ENCODE data around the gene PCDHB10.
"Not testable (repeated sequence)": the region's sequence is repeated elsewhere in the genome, so short reads cannot be mapped to it uniquely, and the experiment has no call there.

Gene PCDHB10

DNA sequence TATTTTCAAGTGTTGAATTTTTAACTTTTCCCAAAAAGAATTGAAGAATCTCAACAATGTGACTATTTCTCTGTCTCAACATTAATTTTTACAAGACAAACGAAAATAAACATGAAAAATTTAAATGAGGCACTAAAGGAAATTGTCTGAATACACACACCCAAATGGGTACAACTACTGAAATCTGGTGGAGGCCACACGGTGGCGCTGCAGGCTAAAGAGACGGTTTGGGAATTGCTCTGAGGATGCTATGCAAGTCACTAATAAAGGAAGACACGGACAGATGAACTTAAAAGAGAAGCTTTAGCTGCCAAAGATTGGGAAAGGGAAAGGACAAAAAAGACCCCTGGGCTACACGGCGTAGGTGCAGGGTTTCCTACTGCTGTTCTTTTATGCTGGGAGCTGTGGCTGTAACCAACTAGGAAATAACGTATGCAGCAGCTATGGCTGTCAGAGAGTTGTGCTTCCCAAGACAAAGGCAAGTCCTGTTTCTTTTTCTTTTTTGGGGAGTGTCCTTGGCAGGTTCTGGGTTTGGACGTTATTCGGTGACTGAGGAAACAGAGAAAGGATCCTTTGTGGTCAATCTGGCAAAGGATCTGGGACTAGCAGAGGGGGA, at the start of gene PCDHB10:
PCDHB10 (plus strand) TSS at position 244 of the 616 bp plus-strand sequence; CDS start at position 444, 200 bp downstream.
- DNase-seq: no peak

DNA sequence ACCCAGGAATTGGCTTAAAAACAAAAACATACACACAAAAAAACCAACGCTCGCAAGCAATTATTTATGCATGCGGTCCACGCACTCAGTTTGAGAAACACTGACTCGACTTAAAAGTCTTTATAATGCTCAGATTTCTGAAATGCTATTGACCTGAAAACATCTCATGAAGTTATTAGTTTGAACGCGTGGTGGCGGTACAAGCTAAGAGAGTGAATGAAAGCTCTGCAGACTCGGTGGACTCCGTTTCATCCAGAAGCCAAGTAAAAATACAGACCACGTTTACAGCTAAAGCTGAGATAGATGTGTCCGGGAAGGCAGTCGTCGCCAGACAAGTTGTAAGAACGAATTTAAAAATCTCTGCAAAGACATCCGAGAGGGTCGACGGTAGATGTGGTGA, 42.3 kb upstream of the PCDHB10 start, which contains the start of gene PCDHB6:
PCDHB6 (plus strand) TSS at position 246 of the 400 bp plus-strand sequence. CDS start 201 bp downstream, outside the sequence.
- DNase-seq: no peak

DNA sequence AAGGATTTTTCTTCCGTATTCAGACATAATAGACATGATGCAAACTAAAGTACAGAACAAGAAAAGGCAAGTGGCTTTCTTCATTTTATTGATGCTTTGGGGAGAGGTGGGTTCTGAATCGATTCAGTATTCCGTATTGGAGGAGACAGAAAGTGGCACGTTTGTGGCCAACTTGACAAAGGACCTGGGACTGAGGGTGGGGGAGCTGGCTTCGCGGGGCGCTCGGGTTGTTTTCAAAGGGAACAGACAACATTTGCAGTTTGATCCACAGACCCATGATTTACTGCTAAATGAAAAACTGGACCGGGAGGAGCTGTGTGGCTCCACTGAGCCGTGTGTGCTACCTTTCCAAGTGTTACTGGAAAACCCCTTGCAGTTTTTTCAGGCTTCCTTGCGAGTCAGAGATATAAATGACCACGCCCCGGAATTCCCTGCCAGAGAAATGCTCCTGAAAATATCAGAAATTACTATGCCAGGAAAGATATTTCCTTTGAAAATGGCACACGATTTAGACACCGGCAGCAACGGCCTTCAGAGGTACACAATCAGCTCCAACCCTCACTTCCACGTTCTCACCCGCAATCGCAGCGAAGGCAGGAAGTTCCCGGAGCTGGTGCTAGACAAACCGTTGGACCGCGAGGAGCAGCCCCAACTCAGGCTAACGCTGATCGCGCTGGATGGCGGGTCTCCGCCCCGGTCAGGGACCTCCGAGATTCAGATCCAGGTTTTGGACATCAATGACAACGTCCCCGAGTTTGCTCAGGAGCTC, 41.7 kb upstream of the PCDHB10 start:
- no peak for DNase-seq

DNA sequence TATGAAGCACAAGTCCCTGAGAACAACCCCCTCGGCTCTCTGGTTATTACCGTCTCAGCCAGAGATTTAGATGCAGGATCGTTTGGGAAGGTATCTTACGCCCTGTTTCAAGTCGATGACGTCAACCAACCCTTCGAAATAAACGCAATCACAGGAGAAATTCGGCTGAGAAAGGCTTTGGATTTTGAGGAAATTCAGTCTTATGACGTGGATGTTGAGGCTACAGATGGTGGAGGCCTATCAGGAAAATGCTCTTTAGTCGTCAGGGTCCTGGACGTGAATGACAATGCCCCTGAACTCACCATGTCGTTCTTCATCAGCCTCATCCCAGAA, 41.2 kb upstream of the PCDHB10 start:
- DNase-seq: no peak

DNA sequence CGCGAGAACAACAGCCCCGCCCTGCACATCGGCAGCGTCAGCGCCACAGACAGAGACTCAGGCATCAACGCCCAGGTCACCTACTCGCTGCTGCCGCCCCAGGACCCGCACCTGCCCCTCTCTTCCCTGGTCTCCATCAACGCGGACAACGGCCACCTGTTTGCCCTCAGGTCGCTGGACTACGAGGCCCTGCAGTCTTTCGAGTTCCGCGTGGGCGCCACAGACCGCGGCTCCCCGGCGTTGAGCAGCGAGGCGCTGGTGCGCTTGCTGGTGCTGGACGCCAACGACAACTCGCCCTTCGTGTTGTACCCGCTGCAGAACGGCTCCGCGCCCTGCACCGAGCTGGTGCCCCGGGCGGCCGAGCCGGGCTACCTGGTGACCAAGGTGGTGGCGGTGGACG, 40.5 kb upstream of the PCDHB10 start:
- DNase-seq: not testable (repeated sequence)

DNA sequence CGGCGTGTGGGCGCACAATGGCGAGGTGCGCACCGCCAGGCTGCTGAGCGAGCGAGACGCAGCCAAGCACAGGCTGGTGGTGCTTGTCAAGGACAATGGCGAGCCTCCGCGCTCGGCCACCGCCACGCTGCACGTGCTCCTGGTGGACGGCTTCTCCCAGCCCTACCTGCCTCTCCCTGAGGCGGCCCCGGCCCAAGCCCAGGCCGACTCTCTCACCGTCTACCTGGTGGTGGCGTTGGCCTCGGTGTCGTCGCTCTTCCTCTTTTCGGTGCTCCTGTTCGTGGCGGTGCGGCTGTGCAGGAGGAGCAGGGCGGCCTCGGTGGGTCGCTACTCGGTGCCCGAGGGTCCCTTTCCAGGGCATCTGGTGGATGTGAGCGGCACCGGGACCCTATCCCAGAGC, 40.1 kb upstream of the PCDHB10 start:
- not testable (repeated sequence) for DNase-seq

DNA sequence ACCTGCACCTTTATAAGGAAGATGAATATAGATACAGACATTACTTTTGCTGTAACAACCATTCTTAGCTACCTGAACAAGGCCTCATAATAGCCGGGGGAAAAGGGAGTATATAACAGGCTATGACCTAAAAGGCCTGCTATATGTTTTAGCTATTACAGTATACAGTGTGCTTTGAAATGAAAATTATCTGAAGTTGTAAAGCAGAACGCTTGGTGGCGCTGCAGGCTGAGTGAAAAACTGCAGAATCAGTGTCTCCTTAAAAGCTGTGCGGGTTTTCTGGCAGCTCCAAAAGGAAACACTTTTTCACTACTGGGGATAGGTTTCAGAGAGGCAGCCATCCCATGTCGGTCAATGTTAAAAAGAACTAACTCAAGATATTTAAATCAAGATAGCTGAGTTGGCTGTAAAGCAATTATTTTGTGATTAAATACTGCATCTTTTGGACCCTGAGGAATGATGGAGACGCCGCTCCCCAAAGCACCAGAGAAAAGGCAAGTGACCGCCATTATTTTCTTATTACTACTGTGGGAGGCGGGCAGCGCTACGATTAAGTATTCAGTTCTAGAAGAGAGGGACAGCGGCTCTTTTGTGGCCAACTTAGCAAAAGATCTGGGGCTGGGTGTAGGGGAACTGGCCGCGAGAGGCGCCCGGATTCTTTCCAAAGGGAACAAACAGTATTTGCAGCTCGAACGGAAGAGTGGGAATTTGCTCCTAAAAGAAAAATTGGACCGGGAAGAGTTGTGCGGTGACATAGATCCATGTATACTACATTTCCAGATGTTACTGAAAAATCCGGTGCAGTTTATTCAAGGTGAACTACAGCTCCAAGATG, 36.4 kb upstream of the PCDHB10 start:
- no peak for DNase-seq

DNA sequence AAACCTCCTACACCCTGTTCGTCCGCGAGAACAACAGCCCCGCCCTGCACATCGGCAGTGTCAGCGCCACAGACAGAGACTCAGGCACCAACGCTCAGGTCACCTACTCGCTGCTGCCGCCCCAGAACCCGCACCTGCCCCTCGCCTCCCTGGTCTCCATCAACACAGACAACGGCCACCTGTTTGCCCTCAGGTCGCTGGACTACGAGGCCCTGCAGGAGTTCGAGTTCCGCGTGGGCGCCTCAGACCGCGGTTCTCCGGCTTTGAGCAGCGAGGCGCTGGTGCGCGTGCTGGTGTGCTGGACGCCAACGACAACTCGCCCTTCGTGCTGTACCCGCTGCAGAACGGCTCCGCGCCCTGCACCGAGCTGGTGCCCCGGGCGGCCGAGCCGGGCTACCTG, 34.8 kb upstream of the PCDHB10 start:
- not testable (repeated sequence) for DNase-seq

DNA sequence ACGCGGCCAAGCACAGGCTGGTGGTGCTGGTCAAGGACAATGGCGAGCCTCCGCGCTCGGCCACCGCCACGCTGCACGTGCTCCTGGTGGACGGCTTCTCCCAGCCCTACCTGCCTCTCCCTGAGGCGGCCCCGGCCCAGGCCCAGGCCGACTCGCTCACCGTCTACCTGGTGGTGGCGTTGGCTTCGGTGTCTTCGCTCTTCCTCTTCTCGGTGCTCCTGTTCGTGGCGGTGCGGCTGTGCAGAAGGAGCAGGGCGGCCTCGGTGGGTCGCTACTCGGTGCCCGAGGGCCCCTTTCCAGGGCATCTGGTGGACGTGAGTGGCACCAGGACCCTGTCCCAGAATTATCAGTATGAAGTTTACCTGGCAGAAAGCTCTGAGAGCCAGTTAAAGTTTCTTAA, 34.3 kb upstream of the PCDHB10 start:
- DNase-seq: not testable (repeated sequence)

DNA sequence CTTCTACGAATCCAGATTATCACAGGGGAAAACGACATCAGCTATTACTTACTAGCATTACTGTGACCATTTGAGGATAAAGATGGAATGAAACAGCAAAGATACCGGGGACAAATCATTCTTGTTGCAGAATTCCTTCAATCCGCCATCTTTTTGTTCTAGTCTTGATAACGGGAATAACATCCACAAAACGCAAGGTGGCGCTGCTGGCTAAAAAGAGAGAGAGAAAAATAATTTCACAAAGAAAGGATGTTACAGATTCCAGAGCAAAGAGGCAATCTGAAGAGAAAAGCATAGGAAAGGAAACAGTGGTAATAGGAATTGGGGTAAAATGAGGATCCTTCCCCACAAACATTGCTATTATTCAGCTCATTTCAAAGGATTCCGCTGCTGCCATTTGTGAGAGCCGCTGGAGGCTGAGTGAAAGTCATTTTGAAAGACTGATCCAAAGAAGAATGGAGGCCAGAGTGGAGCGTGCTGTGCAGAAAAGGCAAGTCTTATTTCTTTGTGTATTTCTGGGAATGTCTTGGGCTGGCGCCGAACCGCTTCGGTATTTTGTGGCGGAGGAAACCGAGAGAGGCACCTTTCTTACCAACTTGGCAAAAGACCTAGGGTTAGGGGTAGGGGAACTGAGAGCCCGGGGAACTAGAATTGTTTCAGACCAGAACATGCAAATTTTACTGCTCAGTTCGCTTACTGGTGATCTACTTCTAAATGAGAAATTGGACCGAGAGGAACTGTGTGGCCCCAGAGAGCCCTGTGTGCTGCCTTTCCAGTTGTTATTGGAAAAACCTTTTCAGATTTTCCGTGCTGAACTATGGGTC, 19.6 kb upstream of the PCDHB10 start, which contains the start of gene PCDHB7:
PCDHB7 (plus strand) TSS at position 264 of the 824 bp plus-strand sequence; CDS start at position 456, 192 bp downstream.
- DNase-seq: peak; percentile 18

DNA sequence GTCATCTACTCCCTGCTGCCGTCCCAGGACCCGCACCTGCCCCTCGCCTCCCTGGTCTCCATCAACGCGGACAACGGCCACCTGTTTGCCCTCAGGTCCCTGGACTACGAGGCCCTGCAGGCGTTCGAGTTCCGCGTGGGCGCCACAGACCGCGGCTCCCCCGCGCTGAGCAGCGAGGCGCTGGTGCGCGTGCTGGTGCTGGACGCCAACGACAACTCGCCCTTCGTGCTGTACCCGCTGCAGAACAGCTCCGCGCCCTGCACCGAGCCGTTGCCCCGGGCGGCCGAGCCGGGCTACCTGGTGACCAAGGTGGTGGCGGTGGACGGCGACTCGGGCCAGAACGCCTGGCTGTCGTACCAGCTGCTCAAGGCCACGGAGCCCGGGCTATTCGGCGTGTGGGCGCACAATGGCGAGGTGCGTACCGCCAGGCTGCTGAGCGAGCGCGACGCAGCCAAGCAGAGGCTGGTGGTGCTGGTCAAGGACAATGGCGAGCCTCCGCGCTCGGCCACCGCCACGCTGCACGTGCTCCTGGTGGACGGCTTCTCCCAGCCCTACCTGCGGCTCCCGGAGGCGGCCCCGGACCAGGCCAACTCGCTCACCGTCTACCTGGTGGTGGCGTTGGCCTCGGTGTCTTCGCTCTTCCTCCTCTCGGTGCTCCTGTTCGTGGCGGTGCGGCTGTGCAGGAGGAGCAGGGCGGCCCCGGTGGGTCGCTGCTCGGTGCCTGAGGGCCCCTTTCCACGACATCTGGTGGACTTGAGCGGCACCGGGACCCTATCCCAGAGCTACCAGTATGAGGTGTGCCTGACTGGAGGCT, 17.7 kb upstream of the PCDHB10 start:
- not testable (repeated sequence) for DNase-seq

DNA sequence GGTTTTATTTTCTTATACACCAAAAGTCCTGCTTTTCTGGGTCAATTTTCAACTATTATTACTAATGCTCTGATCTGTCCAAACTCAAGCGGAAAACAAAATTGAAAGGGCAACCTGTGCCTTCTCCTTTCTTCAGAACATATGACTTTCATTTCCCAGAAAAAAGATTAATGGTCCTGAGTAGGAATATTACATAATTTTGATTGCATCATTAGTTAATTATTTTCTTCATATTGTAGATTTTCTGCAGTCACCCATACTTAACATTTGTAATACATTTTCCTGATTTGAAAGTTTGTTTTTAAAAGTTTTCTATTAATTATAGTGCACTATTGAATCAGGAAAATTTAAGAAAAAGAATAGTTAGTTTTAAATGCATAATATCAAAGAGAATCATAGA, 16.2 kb upstream of the PCDHB10 start:
- no peak for DNase-seq

DNA sequence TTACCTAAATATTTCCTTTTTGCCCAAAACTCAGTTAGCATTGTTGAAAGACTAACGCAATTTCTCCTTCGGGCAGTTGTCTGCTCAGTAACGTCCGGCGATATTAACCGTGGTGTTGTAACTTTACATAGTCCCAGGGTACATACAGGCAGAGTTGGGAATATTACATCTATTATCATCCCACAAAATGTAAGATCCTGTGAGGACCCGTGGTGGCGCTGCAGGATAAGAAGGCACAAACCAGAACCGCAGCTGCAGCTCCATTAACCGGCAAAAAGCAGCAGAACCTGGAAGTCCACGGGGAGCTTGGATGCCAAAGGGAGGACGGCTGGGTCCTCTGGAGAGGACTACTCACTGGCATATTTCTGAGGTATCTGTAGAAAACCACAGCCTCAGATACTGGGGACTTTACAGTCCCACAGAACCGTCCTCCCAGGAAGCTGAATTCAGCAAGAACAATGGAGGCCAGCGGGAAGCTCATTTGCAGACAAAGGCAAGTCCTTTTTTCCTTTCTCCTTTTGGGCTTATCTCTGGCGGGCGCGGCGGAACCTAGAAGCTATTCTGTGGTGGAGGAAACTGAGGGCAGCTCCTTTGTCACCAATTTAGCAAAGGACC, 14.5 kb upstream of the PCDHB10 start, which contains the start of gene PCDHB8:
PCDHB8 (plus strand) TSS at position 214 of the 615 bp plus-strand sequence; CDS start at position 459, 245 bp downstream.
- not testable (repeated sequence) for DNase-seq

DNA sequence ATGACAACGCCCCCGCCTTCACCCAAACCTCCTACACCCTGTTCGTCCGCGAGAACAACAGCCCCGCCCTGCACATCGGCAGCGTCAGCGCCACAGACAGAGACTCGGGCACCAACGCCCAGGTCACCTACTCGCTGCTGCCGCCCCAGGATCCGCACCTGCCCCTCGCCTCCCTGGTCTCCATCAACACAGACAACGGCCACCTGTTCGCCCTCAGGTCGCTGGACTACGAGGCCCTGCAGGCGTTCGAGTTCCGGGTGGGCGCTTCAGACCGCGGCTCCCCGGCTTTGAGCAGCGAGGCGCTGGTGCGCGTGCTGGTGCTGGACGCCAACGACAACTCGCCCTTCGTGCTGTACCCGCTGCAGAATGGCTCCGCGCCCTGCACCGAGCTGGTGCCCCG, 12.8 kb upstream of the PCDHB10 start:
- DNase-seq: not testable (repeated sequence)

DNA sequence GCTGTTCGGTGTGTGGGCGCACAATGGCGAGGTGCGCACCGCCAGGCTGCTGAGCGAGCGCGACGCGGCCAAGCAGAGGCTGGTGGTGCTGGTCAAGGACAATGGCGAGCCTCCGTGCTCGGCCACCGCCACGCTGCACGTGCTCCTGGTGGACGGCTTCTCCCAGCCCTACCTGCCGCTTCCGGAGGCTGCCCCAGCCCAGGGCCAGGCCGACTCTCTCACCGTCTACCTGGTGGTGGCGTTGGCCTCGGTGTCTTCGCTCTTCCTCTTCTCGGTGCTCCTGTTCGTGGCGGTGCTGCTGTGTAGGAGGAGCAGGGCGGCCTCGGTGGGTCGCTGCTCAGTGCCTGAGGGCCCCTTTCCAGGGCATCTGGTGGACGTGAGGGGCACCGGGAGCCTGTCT, 12.3 kb upstream of the PCDHB10 start:
- DNase-seq: not testable (repeated sequence)

DNA sequence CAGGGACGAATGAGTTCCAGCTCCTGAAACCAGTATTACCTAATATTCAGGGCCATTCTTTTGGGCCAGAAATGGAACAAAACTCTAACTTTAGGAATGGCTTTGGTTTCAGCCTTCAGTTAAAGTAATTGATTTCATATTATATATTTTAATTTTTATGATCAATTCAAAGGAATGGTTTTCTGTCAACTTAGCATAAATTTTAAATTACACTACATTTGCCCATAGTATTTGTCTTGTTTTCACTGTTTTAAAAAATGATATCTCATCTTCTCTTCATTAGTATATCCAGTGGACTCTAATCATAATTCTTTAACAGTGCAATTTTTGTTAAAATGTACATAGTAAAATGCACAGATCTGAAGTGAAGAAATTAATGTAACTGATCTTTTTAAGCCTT, 11.8 kb upstream of the PCDHB10 start:
- no peak for DNase-seq

DNA sequence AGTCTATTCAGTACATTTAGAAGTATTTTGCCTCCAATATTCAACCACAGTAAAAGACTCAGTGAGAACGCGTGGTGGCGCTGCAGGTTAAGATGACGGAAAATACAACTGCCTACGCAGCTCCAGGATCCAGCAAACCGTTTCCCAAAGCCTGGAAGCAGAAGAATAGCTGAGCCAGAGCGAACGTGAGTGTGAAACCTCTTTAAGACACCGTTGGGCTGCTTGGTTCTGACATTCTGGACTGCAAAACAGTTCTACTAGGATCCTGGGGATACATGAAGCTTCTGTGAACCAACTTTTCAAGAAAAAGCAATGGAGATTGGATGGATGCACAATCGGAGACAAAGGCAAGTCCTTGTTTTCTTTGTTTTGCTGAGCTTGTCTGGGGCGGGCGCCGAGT, 9.9 kb upstream of the PCDHB10 start, which contains the start of gene PCDHB16:
PCDHB16 (plus strand) TSS at position 140 of the 400 bp plus-strand sequence; CDS start at position 313, 173 bp downstream.
- DNase-seq: peak; percentile 54

DNA sequence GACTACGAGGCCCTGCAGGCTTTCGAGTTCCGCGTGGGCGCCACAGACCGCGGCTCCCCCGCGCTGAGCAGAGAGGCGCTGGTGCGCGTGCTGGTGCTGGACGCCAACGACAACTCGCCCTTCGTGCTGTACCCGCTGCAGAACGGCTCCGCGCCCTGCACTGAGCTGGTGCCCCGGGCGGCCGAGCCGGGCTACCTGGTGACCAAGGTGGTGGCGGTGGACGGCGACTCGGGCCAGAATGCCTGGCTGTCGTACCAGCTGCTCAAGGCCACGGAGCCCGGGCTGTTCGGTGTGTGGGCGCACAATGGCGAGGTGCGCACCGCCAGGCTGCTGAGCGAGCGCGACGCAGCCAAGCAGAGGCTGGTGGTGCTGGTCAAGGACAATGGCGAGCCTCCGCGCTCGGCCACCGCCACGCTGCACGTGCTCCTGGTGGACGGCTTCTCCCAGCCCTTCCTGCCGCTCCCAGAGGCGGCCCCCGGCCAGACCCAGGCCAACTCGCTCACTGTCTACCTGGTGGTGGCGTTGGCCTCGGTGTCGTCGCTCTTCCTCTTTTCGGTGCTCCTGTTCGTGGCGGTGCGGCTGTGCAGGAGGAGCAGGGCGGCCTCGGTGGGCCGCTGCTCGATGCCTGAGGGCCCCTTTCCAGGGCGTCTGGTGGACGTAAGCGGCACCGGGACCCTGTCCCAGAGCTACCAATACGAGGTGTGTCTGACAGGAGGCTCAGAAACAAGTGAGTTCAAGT, 7.9 kb upstream of the PCDHB10 start:
- DNase-seq: not testable (repeated sequence)

DNA sequence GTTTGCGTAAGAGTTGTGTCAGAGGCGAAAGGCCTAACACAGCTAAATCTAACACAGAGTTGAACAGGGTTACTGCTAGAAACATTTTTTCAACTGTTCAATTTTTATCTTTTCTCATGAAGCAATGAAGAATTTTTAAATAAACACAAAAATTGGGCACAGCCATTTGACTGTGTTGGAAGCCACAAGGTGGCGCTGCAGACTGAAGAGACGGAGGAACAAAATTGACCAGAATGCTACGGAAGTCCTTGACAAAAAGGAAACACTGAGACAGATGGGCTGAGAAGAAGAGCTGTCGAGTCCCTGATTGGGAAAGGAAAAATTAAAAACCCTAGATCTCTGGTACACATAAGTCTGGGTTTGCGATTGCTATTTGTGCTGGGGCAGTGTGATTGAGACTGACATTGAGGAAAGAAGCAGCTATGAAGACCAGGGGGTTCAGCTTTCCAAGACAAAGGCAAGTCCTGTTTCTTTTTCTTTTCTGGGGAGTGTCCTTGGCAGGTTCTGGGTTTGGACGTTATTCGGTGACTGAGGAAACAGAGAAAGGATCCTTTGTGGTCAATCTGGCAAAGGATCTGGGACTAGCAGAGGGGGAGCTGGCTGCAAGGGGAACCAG, 5.1 kb upstream of the PCDHB10 start, which contains the start of gene PCDHB9:
PCDHB9 (plus strand) TSS at position 265 of the 616 bp plus-strand sequence; CDS start at position 423, 158 bp downstream.
- DNase-seq: peak; percentile 29

Measured in NCI-H2029 (cell line).